Stimulated activated CD4-positive, alpha-beta T cell treated with anti-CD3 and anti-CD28 coated beads, Interleukin-12 subunit alpha, Interleukin-12 subunit beta, amount 100 ng/mL, for 48 hours (primary cell): ENCODE measurements around the gene MYCBP2.
A peak's percentile ranks its signal among the peaks of the same experiment; 100 is the strongest.
"Not testable (repeated sequence)": the region's sequence is repeated elsewhere in the genome, so short reads cannot be mapped to it uniquely, and the experiment has no call there.

Source experiments
- DNase-seq, 3 donors: peaks; one replicate each; pipeline ENCODE4 v3.0.0-alpha.2; 2020; ENCODE audit warnings: low read depth in 2 of 3, low spot score in 1 of 3

Gene MYCBP2

GRCh38 chr13:77326905-77327604 is at the start of gene MYCBP2:
TSS of gene MYCBP2 (minus strand) at chr13:77327094. CDS start at chr13:77326775, 319 bp downstream.
- DNase-seq = peak; percentile 95 to 99 (median 96)

- DNase-seq = no peak
Measured at GRCh38 chr13:77375560-77376108, 48.7 kb upstream of the MYCBP2 start.

- DNase-seq = no peak
Measured at GRCh38 chr13:77374786-77375185, 47.9 kb upstream of the MYCBP2 start.

- DNase-seq = no peak
Measured at GRCh38 chr13:77374339-77374738, 47.4 kb upstream of the MYCBP2 start.

- DNase-seq = no peak
Measured at GRCh38 chr13:77373502-77373901, 46.6 kb upstream of the MYCBP2 start.

- DNase-seq = no peak
Measured at GRCh38 chr13:77372275-77372674, 45.4 kb upstream of the MYCBP2 start.

GRCh38 chr13:77370888-77371287 is 44.0 kb upstream of the MYCBP2 start:
- DNase-seq = no peak

GRCh38 chr13:77362166-77362565 is 35.3 kb upstream of the MYCBP2 start:
- DNase-seq = no peak

- no peak for DNase-seq
Measured at GRCh38 chr13:77360032-77360685, 33.3 kb upstream of the MYCBP2 start.

- no peak for DNase-seq
Measured at GRCh38 chr13:77359171-77359570, 32.3 kb upstream of the MYCBP2 start.

GRCh38 chr13:77358001-77358400 is 31.1 kb upstream of the MYCBP2 start:
- no peak for DNase-seq

GRCh38 chr13:77356155-77356554 is 29.3 kb upstream of the MYCBP2 start:
- DNase-seq = no peak

- DNase-seq = no peak
Measured at GRCh38 chr13:77353995-77354394, 27.1 kb upstream of the MYCBP2 start.

- no peak for DNase-seq
Measured at GRCh38 chr13:77351315-77351714, 24.4 kb upstream of the MYCBP2 start.

GRCh38 chr13:77350811-77351210 is 23.9 kb upstream of the MYCBP2 start:
- DNase-seq = no peak

GRCh38 chr13:77349365-77349764 is 22.5 kb upstream of the MYCBP2 start:
- no peak for DNase-seq

- DNase-seq = not testable (repeated sequence)
Measured at GRCh38 chr13:77347351-77347750, 20.5 kb upstream of the MYCBP2 start.

GRCh38 chr13:77345150-77345780 is 18.4 kb upstream of the MYCBP2 start:
- DNase-seq = peak in 1 of 3 donors; percentile 14

GRCh38 chr13:77343841-77344240 is 16.9 kb upstream of the MYCBP2 start:
- DNase-seq = no peak

- no peak for DNase-seq
Measured at GRCh38 chr13:77339408-77339807, 12.5 kb upstream of the MYCBP2 start.

- no peak for DNase-seq
Measured at GRCh38 chr13:77338961-77339401, 12.1 kb upstream of the MYCBP2 start.

GRCh38 chr13:77338329-77338728 is 11.4 kb upstream of the MYCBP2 start:
- DNase-seq = no peak
